HG02938 (cell line): Measurements from ENCODE around the gene TYROBP.
"Not testable (repeated sequence)": the region's sequence is repeated elsewhere in the genome, so short reads cannot be mapped to it uniquely, and the experiment has no call there.

Source experiments
- ATAC-seq: cut with Tn5 transposase; IDR thresholded peaks from one replicate; pipeline ENCODE4 v1.9.1; 2021; ENCODE audit warnings: mild to moderate bottlenecking, moderate library complexity; ENCODE audit not compliant: unreplicated experiment

The TYROBP gene

GRCh38 chr19:35874392-35874930, 33.6 kb downstream of the TYROBP start:
- no peak for ATAC-seq

GRCh38 chr19:35872180-35872579, 35.9 kb downstream of the TYROBP start:
- ATAC-seq: no peak

- ATAC-seq: no peak
These were observed 36.5 kb downstream of the TYROBP start for GRCh38 chr19:35871611-35872010.

GRCh38 chr19:35870798-35871197, 37.3 kb downstream of the TYROBP start:
- ATAC-seq: no peak

- ATAC-seq: not testable (repeated sequence)
These were observed 37.9 kb downstream of the TYROBP start for GRCh38 chr19:35870124-35870736.

- ATAC-seq: no peak
These were observed 38.6 kb downstream of the TYROBP start for GRCh38 chr19:35869327-35870123.

- no peak for ATAC-seq
These were observed 39.2 kb downstream of the TYROBP start for GRCh38 chr19:35868823-35869326.

- no peak for ATAC-seq
These were observed 39.8 kb downstream of the TYROBP start, which contains the start of gene APLP1 for GRCh38 chr19:35868172-35868822. Gene APLP1 (plus strand): TSS chr19:35868574. CDS start chr19:35868637, 63 bp downstream.

- no peak for ATAC-seq
These were observed 45.1 kb downstream of the TYROBP start for GRCh38 chr19:35863018-35863417.

- ATAC-seq: no peak
These were observed 45.6 kb downstream of the TYROBP start for GRCh38 chr19:35862528-35862927.

GRCh38 chr19:35861640-35862160, 46.4 kb downstream of the TYROBP start:
- no peak for ATAC-seq

GRCh38 chr19:35860818-35861639, 47.1 kb downstream of the TYROBP start:
- no peak for ATAC-seq

- no peak for ATAC-seq
These were observed 47.7 kb downstream of the TYROBP start for GRCh38 chr19:35860436-35860817.

GRCh38 chr19:35859414-35859813, 48.7 kb downstream of the TYROBP start:
- no peak for ATAC-seq

- no peak for ATAC-seq
These were observed 49.8 kb downstream of the TYROBP start for GRCh38 chr19:35858311-35858710.

GRCh38 chr19:35856546-35857149, 51.4 kb downstream of the TYROBP start, which contains the start of gene KIRREL2:
Gene KIRREL2 (plus strand): TSS chr19:35856911. CDS start chr19:35857120, 209 bp downstream.
- no peak for ATAC-seq
